BE2C (cell line): Measurements from ENCODE around the gene MRPS34.

Source experiments
- DNase-seq: peaks from one replicate; pipeline ENCODE4 v3.0.0-alpha.2; 2020
- H3K27me3 ChIP-seq: fragments of 250-450 bp; sonication (Bioruptor Pico); 2 replicates; pipeline ENCODE4 v1.5.1; 2020; ENCODE audit warnings: mild to moderate bottlenecking
- H3K36me3 ChIP-seq: fragments of 250-450 bp; sonication (Bioruptor Pico); 2 replicates; pipeline ENCODE4 v1.5.1; 2020; ENCODE audit warnings: mild to moderate bottlenecking
- H3K4me1 ChIP-seq: fragments of 250-450 bp; sonication (Bioruptor Pico); 2 replicates; pipeline ENCODE4 v1.5.1; 2020
- H3K4me3 ChIP-seq: 2 replicates; pipeline ENCODE4 v1.5.1; 2011; ENCODE audit warnings: low read depth, low read length
- H3K9me3 ChIP-seq: fragments of 250-450 bp; sonication (Bioruptor Pico); 2 replicates; pipeline ENCODE4 v1.5.1; 2020
- CTCF ChIP-seq: IDR thresholded peaks from 2 replicates; pipeline ENCODE4 v1.5.1; 2012; ENCODE audit warnings: mild to moderate bottlenecking, low read depth, low read length

MRPS34 gene

DNA sequence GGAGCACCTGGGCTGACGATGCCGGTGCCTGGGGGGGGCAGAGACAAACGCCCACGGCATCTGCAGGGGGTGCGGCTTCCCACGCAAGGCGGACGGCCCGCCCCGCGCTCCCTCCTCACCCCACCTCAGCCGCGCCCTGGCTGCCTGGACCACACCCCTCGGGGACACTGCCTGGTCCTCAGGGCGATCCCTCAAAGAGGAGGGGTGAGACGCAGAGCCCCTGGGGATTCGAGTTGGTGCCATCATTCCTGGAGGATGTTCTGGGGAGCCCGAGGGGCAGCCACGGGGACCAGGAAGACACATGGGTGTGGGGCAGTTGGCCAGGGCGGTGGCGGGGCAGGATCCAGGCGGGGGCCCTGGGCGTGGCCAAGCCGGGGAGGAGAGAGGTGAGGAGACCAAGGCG, 16.7 kb upstream of the MRPS34 start:
- no peak for TF ChIP-seq CTCF
- Histone ChIP-seq H3K36me3 (peaks cover 53% of the 10 kb centered on the region), H3K4me1 (no peaks in the 10 kb centered on the region), H3K27me3 (no peaks in the 10 kb centered on the region), H3K9me3 (no peaks in the 10 kb centered on the region), H3K4me3 (no peak overlapping the region)
- no peak for DNase-seq

- H3K4me1 ChIP-seq: no peaks in the 10 kb centered on the region
- peaks cover 53% of the 10 kb centered on the region for H3K36me3 ChIP-seq
- no peak overlapping the region for H3K4me3 ChIP-seq
- no peaks in the 10 kb centered on the region for H3K9me3 ChIP-seq
- no peak for TF ChIP-seq CTCF
- no peaks in the 10 kb centered on the region for H3K27me3 ChIP-seq
- DNase-seq: peak; percentile 24
These were observed 15.8 kb upstream of the MRPS34 start for GRCh38 chr16:1788708-1789100.

DNA sequence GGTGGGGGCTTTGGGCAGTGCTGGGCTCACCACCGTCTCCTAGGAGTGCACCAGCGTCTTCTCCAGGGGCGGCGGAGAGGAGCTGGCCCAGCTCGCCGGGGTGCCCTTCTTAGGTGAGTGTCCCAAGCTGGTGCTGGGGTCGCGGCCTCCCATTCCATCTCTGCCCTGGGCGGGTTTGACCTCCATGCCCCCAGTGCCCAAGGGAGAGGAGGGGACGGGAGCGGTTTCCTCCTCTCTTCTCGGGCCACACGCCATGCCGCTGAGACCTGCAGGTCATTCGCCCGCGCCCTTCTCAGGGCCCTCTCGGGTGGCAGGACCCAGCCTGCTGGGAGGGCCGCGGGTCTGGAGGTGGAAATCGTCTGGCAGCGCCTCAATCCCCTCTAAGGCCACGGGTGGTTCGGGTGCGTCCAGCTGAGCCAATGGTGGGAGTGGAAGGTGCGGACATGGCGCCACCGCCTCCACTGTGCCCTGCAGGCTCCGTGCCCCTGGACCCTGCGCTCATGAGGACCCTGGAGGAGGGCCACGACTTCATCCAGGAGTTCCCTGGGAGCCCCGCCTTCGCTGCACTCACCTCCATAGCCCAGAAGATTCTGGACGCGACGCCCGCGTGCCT, 15.3 kb upstream of the MRPS34 start:
- Histone ChIP-seq H3K36me3 (peaks cover 53% of the 10 kb centered on the region), H3K9me3 (no peaks in the 10 kb centered on the region), H3K27me3 (no peaks in the 10 kb centered on the region), H3K4me1 (no peaks in the 10 kb centered on the region), H3K4me3 (no peak overlapping the region)
- TF ChIP-seq CTCF: no peak
- no peak for DNase-seq

DNA sequence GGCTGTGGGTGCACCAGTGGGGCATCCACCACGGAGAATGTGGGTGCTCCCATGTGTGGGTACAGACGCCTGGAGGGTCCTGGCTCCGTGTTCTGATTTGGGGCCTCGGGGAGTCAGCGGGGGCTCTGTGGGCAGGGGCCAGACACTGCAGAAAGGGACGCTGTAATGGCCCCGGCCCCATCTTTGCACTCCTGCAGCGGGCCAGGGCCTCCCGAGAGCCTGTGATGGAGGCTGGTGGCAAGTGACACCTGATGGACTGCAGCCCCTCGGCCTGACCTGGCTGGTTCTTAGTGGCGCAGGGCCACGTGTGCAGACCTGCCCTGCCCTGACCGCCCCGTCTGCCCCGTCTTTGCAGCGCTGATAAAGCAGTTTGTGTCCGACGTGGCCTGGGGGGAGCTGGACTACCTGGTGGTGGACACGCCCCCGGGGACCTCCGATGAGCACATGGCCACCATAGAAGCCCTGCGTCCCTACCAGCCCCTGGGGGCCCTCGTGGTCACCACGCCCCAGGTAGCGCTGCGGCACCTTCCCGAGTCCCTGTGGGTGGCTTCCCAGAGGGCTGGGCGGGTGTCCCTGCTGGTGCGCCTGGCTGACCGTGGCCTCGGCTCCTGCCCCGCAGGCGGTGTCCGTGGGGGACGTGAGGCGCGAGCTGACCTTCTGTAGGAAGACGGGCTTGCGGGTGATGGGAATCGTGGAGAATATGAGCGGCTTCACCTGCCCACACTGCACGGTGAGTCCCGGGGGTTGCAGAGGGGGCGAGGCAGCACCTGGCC, 14.6 kb upstream of the MRPS34 start:
- H3K36me3 ChIP-seq: peaks cover 52% of the 10 kb centered on the region
- no peak overlapping the region for H3K4me3 ChIP-seq
- DNase-seq: no peak
- H3K4me1 ChIP-seq: no peaks in the 10 kb centered on the region
- H3K27me3 ChIP-seq: no peaks in the 10 kb centered on the region
- TF ChIP-seq CTCF: no peak
- H3K9me3 ChIP-seq: no peaks in the 10 kb centered on the region

DNA sequence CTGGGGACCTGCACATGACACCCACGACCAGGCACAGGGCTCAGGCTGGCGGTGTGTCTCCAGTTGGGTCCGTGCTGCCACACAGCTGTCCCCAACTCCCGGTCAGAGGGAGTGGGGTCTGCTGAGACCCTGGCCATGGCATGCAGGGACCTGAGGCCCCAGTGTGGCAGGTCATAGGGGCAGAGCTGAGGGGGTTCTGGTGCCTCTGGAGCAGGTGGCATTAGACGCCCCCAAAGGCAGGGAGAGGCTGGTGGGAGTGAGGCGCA, 14.1 kb upstream of the MRPS34 start:
- no peak for DNase-seq
- H3K4me3 ChIP-seq: no peak overlapping the region
- no peaks in the 10 kb centered on the region for H3K9me3 ChIP-seq
- H3K4me1 ChIP-seq: no peaks in the 10 kb centered on the region
- no peak for TF ChIP-seq CTCF
- peaks cover 47% of the 10 kb centered on the region for H3K36me3 ChIP-seq
- H3K27me3 ChIP-seq: no peaks in the 10 kb centered on the region

DNA sequence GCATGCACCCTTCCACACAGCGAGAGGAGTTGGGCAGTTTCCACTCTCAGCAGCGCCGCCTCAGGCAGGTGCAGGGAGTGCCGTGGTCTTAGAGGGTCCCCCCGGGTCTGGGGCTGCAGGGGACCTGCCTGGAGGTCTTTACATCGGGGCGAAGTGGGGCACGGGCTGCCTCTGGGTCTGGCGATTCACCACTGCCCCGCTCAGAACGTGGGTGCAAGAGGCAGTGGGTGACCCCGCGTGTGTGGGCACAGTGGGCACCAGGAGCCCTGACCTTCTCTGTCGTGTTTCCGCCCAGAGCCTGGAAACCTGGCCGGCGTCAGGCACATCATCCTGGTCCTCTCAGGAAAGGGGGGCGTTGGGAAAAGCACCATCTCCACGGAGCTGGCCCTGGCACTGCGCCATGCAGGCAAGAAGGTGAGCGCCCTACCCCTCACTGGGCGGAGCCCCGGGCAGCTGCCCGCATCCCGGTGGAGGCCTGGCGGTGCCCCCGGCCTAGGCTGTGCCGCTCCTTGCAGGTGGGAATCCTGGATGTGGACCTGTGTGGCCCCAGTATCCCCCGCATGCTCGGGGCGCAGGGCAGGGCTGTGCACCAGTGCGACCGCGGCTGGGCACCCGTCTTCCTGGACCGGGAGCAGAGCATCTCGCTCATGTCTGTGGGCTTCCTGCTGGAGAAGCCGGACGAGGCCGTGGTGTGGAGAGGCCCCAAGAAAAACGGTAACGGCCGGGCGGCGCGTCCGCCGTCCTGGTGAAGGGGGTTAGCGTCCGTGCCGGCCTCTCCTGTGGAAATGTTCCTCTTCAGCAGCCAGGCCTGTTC, 13.5 kb upstream of the MRPS34 start:
- Histone ChIP-seq H3K27me3 (no peaks in the 10 kb centered on the region), H3K9me3 (no peaks in the 10 kb centered on the region), H3K4me1 (no peaks in the 10 kb centered on the region), H3K4me3 (no peak overlapping the region), H3K36me3 (peaks cover 44% of the 10 kb centered on the region)
- TF ChIP-seq CTCF: no peak
- no peak for DNase-seq
